Endothelial cell (in vitro differentiated cells): ENCODE measurements around the gene GPR137B. TPM values are rescaled to one million over a fixed set of nuclear protein-coding genes. Genes with fewer than 3 reads are reported as not detected.

Source experiments
- DNase-seq: peaks from one replicate; pipeline ENCODE4 v3.0.0; 2021; ENCODE audit warnings: low spot score
- H3K27ac Mint-ChIP-seq: one replicate; pipeline ENCODE4 v1.8.0; 2021; ENCODE audit warnings: mixed read lengths, inconsistent platforms; ENCODE audit not compliant: unreplicated experiment
- H3K27me3 Mint-ChIP-seq: one replicate; pipeline ENCODE4 v1.8.0; 2021; ENCODE audit warnings: mild to moderate bottlenecking, moderate library complexity, mixed read lengths, inconsistent platforms; ENCODE audit not compliant: unreplicated experiment
- H3K36me3 Mint-ChIP-seq: one replicate; pipeline ENCODE4 v1.8.0; 2021; ENCODE audit warnings: mild to moderate bottlenecking, low read depth, mixed read lengths, inconsistent platforms; ENCODE audit not compliant: unreplicated experiment
- H3K4me1 Mint-ChIP-seq: one replicate; pipeline ENCODE4 v1.8.0; 2021; ENCODE audit warnings: mild to moderate bottlenecking, mixed read lengths, inconsistent platforms; ENCODE audit not compliant: unreplicated experiment
- H3K4me3 Mint-ChIP-seq: one replicate; pipeline ENCODE4 v1.8.0; 2021; ENCODE audit warnings: mild to moderate bottlenecking, mixed read lengths, inconsistent platforms; ENCODE audit not compliant: unreplicated experiment
- H3K9me3 Mint-ChIP-seq: one replicate; pipeline ENCODE4 v1.8.0; 2021; ENCODE audit warnings: mixed read lengths, inconsistent platforms; ENCODE audit not compliant: unreplicated experiment
- CTCF ChIP-seq: fragments of 200-600 bp; sonication (generic); IDR thresholded peaks from one replicate; pipeline ENCODE4 v1.5.0; 2021; ENCODE audit warnings: antibody characterized with exemption; ENCODE audit not compliant: unreplicated experiment
- total RNA-seq: library from RNA; stranded (reverse); fragmentation: NEBNext Ultra II Directional; extraction: Animal tissue kit (Norgen Biotek cat#: 25700); gene quantifications from one replicate; pipeline ENCODE4 v1.2.1, GENCODE V29; 2021; ENCODE audit not compliant: unreplicated experiment

GPR137B gene
- total RNA-seq, 1 donor from 2014 or later, result 18.2 TPM

- H3K36me3 Mint-ChIP-seq, result no peaks in the 10 kb centered on the region
- no peak for TF ChIP-seq CTCF
- DNase-seq, result no peak
- H3K27ac Mint-ChIP-seq, result no peak overlapping the region
- H3K4me1 Mint-ChIP-seq, result no peaks in the 10 kb centered on the region
- no peaks in the 10 kb centered on the region for H3K9me3 Mint-ChIP-seq
- H3K27me3 Mint-ChIP-seq, result no peaks in the 10 kb centered on the region
- H3K4me3 Mint-ChIP-seq, result no peak overlapping the region
Measured at GRCh38 chr1:236110137-236110536, 32.2 kb upstream of the GPR137B start.

- Mint-ChIP-seq H3K4me1 (no peaks in the 10 kb centered on the region), H3K9me3 (no peaks in the 10 kb centered on the region), H3K27ac (no peak overlapping the region), H3K36me3 (no peaks in the 10 kb centered on the region), H3K27me3 (no peaks in the 10 kb centered on the region), H3K4me3 (no peak overlapping the region)
- no peak for DNase-seq
- TF ChIP-seq CTCF, result no peak
Measured at GRCh38 chr1:236111527-236112331, 30.6 kb upstream of the GPR137B start.

GRCh38 chr1:236112332-236112627 is 30.1 kb upstream of the GPR137B start:
- Mint-ChIP-seq H3K9me3 (no peaks in the 10 kb centered on the region), H3K36me3 (no peaks in the 10 kb centered on the region), H3K4me3 (no peak overlapping the region), H3K27me3 (no peaks in the 10 kb centered on the region), H3K27ac (no peak overlapping the region), H3K4me1 (no peaks in the 10 kb centered on the region)
- no peak for TF ChIP-seq CTCF
- no peak for DNase-seq

- DNase-seq, result no peak
- no peaks in the 10 kb centered on the region for H3K36me3 Mint-ChIP-seq
- no peak overlapping the region for H3K4me3 Mint-ChIP-seq
- H3K4me1 Mint-ChIP-seq, result peaks cover 8% of the 10 kb centered on the region
- TF ChIP-seq CTCF, result no peak
- no peaks in the 10 kb centered on the region for H3K9me3 Mint-ChIP-seq
- H3K27ac Mint-ChIP-seq, result no peak overlapping the region
- H3K27me3 Mint-ChIP-seq, result no peaks in the 10 kb centered on the region
Measured at GRCh38 chr1:236113324-236114032, 28.9 kb upstream of the GPR137B start.
